HEK293 (cell line): Measurements from ENCODE around the gene GPI.

ENCODE experiments used
- EGR2 ChIP-seq: fragments of 450-650 bp; formaldehyde crosslinking; IDR thresholded peaks from 2 replicates; pipeline ENCODE4 v1.5.1; 2016; ENCODE audit warnings: low read depth, missing biosample characterization, missing genetic modification characterization
- ELK4 ChIP-seq: IDR thresholded peaks from 2 replicates; pipeline ENCODE4 v1.6.1; 2011; ENCODE audit warnings: mild to moderate bottlenecking, low read depth, low read length, borderline replicate concordance
- HOXA7 ChIP-seq: sonication (generic); formaldehyde crosslinking; IDR thresholded peaks from 2 replicates; pipeline ENCODE4 v1.8.1; 2022; ENCODE audit warnings: missing genetic modification reagents, borderline replicate concordance
- KLF1 ChIP-seq: fragments of 450-650 bp; formaldehyde crosslinking; IDR thresholded peaks from 2 replicates; pipeline ENCODE4 v1.5.1; 2016; ENCODE audit warnings: missing biosample characterization, missing genetic modification characterization
- KLF16 ChIP-seq: fragments of 450-650 bp; formaldehyde crosslinking; IDR thresholded peaks from 2 replicates; pipeline ENCODE4 v1.5.1; 2017; ENCODE audit warnings: missing biosample characterization, missing genetic modification characterization
- KLF9 ChIP-seq: fragments of 450-650 bp; formaldehyde crosslinking; IDR thresholded peaks from 2 replicates; pipeline ENCODE4 v1.5.1; 2016; ENCODE audit warnings: missing biosample characterization, missing genetic modification characterization, low read depth
- MYNN ChIP-seq: fragments of 450-650 bp; formaldehyde crosslinking; IDR thresholded peaks from 2 replicates; pipeline ENCODE4 v1.5.1; 2016; ENCODE audit warnings: missing biosample characterization, missing genetic modification characterization, borderline replicate concordance
- MZF1 ChIP-seq: fragments of 450-650 bp; formaldehyde crosslinking; IDR thresholded peaks from 2 replicates; pipeline ENCODE4 v1.5.1; 2017; ENCODE audit warnings: missing biosample characterization, missing genetic modification characterization, borderline replicate concordance
- SCRT2 ChIP-seq: fragments of 450-650 bp; formaldehyde crosslinking; IDR thresholded peaks from 2 replicates; pipeline ENCODE4 v1.5.1; 2016; ENCODE audit warnings: missing biosample characterization, missing genetic modification characterization
- SP2 ChIP-seq: fragments of 450-650 bp; formaldehyde crosslinking; IDR thresholded peaks from 2 replicates; pipeline ENCODE4 v1.5.1; 2016; ENCODE audit warnings: missing biosample characterization, missing genetic modification characterization
- TCF7L2 ChIP-seq: IDR thresholded peaks from 2 replicates; pipeline ENCODE4 v1.6.1; 2011; ENCODE audit warnings: low read depth, mild to moderate bottlenecking, inconsistent platforms, low read length, moderate library complexity, borderline replicate concordance
- WT1 ChIP-seq: fragments of 450-650 bp; formaldehyde crosslinking; IDR thresholded peaks from 2 replicates; pipeline ENCODE4 v1.5.1; 2016; ENCODE audit warnings: missing biosample characterization, missing genetic modification characterization
- ZBTB21 ChIP-seq: fragments of 450-650 bp; formaldehyde crosslinking; IDR thresholded peaks from 2 replicates; pipeline ENCODE4 v1.5.1; 2017; ENCODE audit warnings: missing biosample characterization, missing genetic modification characterization
- ZBTB44 ChIP-seq: fragments of 450-650 bp; IDR thresholded peaks from 2 replicates; pipeline ENCODE4 v1.5.1; 2018; ENCODE audit warnings: missing biosample characterization, mild to moderate bottlenecking, missing genetic modification characterization
- ZBTB7A ChIP-seq: fragments of 450-650 bp; formaldehyde crosslinking; IDR thresholded peaks from 2 replicates; pipeline ENCODE4 v1.5.1; 2016; ENCODE audit warnings: low read depth, missing biosample characterization, missing genetic modification characterization
- ZFP3 ChIP-seq: fragments of 450-650 bp; formaldehyde crosslinking; IDR thresholded peaks from 2 replicates; pipeline ENCODE4 v1.5.1; 2016; ENCODE audit warnings: low read depth, missing biosample characterization, missing genetic modification characterization
- ZNF174 ChIP-seq: fragments of 450-650 bp; formaldehyde crosslinking; IDR thresholded peaks from 2 replicates; pipeline ENCODE4 v1.5.0; 2017; ENCODE audit warnings: missing biosample characterization, mild to moderate bottlenecking, missing genetic modification characterization
- ZNF324 ChIP-seq: fragments of 450-650 bp; formaldehyde crosslinking; IDR thresholded peaks from 2 replicates; pipeline ENCODE4 v1.5.1; 2016; ENCODE audit warnings: missing biosample characterization, missing genetic modification characterization
- ZNF366 ChIP-seq: fragments of 450-650 bp; formaldehyde crosslinking; conservative IDR thresholded peaks from 2 replicates; pipeline ENCODE4 v1.5.1; 2016; ENCODE audit warnings: missing biosample characterization, missing genetic modification characterization
- ZNF394 ChIP-seq: fragments of 450-650 bp; formaldehyde crosslinking; IDR thresholded peaks from 2 replicates; pipeline ENCODE4 v1.5.1; 2016; ENCODE audit warnings: missing biosample characterization, missing genetic modification characterization, mild to moderate bottlenecking, moderate library complexity, borderline replicate concordance
- ZNF433 ChIP-seq: fragments of 450-650 bp; formaldehyde crosslinking; IDR thresholded peaks from 2 replicates; pipeline ENCODE4 v1.5.1; 2016; ENCODE audit warnings: missing biosample characterization, missing genetic modification characterization, low read depth
- ZNF514 ChIP-seq: fragments of 450-650 bp; formaldehyde crosslinking; IDR thresholded peaks from 2 replicates; pipeline ENCODE4 v1.5.1; 2016; ENCODE audit warnings: missing biosample characterization, missing genetic modification characterization
- ZNF558 ChIP-seq: fragments of 450-650 bp; formaldehyde crosslinking; IDR thresholded peaks from 2 replicates; pipeline ENCODE4 v1.5.1; 2016; ENCODE audit warnings: missing biosample characterization, missing genetic modification characterization
- ZNF580 ChIP-seq: fragments of 450-650 bp; formaldehyde crosslinking; IDR thresholded peaks from 2 replicates; pipeline ENCODE4 v1.5.1; 2016; ENCODE audit warnings: missing biosample characterization, missing genetic modification characterization
- ZNF621 ChIP-seq: fragments of 450-650 bp; formaldehyde crosslinking; IDR thresholded peaks from 2 replicates; pipeline ENCODE4 v1.5.1; 2017; ENCODE audit warnings: missing biosample characterization, missing genetic modification characterization
- ZNF639 ChIP-seq: fragments of 450-650 bp; formaldehyde crosslinking; IDR thresholded peaks from 2 replicates; pipeline ENCODE4 v1.5.1; 2016; ENCODE audit warnings: missing biosample characterization, missing genetic modification characterization
- ZNF654 ChIP-seq: fragments of 450-650 bp; formaldehyde crosslinking; IDR thresholded peaks from 2 replicates; pipeline ENCODE4 v1.5.1; 2016; ENCODE audit warnings: low read depth, missing biosample characterization, missing genetic modification characterization
- ZNF747 ChIP-seq: fragments of 450-650 bp; formaldehyde crosslinking; IDR thresholded peaks from 2 replicates; pipeline ENCODE4 v1.5.1; 2016; ENCODE audit warnings: missing biosample characterization, missing genetic modification characterization
- ZNF792 ChIP-seq: fragments of 450-650 bp; formaldehyde crosslinking; IDR thresholded peaks from 2 replicates; pipeline ENCODE4 v1.5.1; 2016; ENCODE audit warnings: missing biosample characterization, missing genetic modification characterization
- ZNF837 ChIP-seq: fragments of 450-650 bp; formaldehyde crosslinking; IDR thresholded peaks from 2 replicates; pipeline ENCODE4 v1.5.1; 2016; ENCODE audit warnings: missing biosample characterization, missing genetic modification characterization
- TF ChIP-seq, protein P1 (sequence below): fragments of 450-650 bp; IDR thresholded peaks from 2 replicates; pipeline ENCODE4 v1.5.1; 2018; ENCODE audit warnings: missing biosample characterization, missing genetic modification characterization
- TF ChIP-seq, protein P2 (sequence below): fragments of 450-650 bp; formaldehyde crosslinking; IDR thresholded peaks from 2 replicates; pipeline ENCODE4 v1.5.1; 2016; ENCODE audit warnings: missing biosample characterization, missing genetic modification characterization
- TF ChIP-seq, protein P3 (sequence below): fragments of 450-650 bp; formaldehyde crosslinking; IDR thresholded peaks from 2 replicates; pipeline ENCODE4 v1.5.1; 2017; ENCODE audit warnings: missing biosample characterization, missing genetic modification characterization

GPI gene

GRCh38 chr19:34364830-34365462 is at the start of gene GPI (continued):
- peak; percentile 53; the same call in 1 of the 2 replicates for TF ChIP-seq HOXA7 (CRISPR knock-in tag)
- peak; percentile 53; the same call in 1 of the 2 replicates for TF ChIP-seq KLF9 (tag by site-specific recombination)
- TF ChIP-seq ZNF792: no peak
- TF ChIP-seq, protein P1, sequence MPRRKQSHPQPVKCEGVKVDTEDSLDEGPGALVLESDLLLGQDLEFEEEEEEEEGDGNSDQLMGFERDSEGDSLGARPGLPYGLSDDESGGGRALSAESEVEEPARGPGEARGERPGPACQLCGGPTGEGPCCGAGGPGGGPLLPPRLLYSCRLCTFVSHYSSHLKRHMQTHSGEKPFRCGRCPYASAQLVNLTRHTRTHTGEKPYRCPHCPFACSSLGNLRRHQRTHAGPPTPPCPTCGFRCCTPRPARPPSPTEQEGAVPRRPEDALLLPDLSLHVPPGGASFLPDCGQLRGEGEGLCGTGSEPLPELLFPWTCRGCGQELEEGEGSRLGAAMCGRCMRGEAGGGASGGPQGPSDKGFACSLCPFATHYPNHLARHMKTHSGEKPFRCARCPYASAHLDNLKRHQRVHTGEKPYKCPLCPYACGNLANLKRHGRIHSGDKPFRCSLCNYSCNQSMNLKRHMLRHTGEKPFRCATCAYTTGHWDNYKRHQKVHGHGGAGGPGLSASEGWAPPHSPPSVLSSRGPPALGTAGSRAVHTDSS (tag by site-specific recombination): no peak; the same call in 1 of the 2 replicates
- TF ChIP-seq ZNF580: no peak
- TF ChIP-seq MYNN (tag by site-specific recombination): no peak
- no peak for TF ChIP-seq ZNF558 (tag by site-specific recombination)
- TF ChIP-seq ZBTB7A (tag by site-specific recombination): no peak
- TF ChIP-seq ZNF654 (tag by site-specific recombination): no peak
- no peak for TF ChIP-seq WT1 (tag by site-specific recombination)
- TF ChIP-seq ZNF366 (tag by site-specific recombination): no peak
- TF ChIP-seq ZBTB44 (tag by site-specific recombination): peak; percentile 34; the same call in 1 of the 2 replicates
- TF ChIP-seq, protein P2, sequence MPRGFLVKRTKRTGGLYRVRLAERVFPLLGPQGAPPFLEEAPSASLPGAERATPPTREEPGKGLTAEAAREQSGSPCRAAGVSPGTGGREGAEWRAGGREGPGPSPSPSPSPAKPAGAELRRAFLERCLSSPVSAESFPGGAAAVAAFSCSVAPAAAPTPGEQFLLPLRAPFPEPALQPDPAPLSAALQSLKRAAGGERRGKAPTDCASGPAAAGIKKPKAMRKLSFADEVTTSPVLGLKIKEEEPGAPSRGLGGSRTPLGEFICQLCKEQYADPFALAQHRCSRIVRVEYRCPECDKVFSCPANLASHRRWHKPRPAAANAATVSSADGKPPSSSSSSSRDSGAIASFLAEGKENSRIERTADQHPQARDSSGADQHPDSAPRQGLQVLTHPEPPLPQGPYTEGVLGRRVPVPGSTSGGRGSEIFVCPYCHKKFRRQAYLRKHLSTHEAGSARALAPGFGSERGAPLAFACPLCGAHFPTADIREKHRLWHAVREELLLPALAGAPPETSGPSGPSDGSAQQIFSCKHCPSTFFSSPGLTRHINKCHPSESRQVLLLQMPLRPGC (tag by site-specific recombination): no peak
- TF ChIP-seq ZNF174 (tag by site-specific recombination): no peak
- no peak for TF ChIP-seq ZNF639 (tag by site-specific recombination)
- TF ChIP-seq ZFP3: no peak
- TF ChIP-seq, protein P3, sequence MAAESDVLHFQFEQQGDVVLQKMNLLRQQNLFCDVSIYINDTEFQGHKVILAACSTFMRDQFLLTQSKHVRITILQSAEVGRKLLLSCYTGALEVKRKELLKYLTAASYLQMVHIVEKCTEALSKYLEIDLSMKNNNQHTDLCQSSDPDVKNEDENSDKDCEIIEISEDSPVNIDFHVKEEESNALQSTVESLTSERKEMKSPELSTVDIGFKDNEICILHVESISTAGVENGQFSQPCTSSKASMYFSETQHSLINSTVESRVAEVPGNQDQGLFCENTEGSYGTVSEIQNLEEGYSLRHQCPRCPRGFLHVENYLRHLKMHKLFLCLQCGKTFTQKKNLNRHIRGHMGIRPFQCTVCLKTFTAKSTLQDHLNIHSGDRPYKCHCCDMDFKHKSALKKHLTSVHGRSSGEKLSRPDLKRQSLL (tag by site-specific recombination): peak; percentile 52; the same call in 1 of the 2 replicates
- no peak for TF ChIP-seq ZBTB21
- TF ChIP-seq MZF1 (tag by site-specific recombination): no peak
- peak; percentile 41 for TF ChIP-seq EGR2
- TF ChIP-seq ZNF433 (tag by site-specific recombination): no peak
- no peak for TF ChIP-seq SCRT2 (tag by site-specific recombination)
- no peak for TF ChIP-seq KLF1 (tag by site-specific recombination)
- TF ChIP-seq ELK4: no peak
- TF ChIP-seq ZNF324: no peak
- TF ChIP-seq ZNF747 (tag by site-specific recombination): no peak
- no peak for TF ChIP-seq ZNF514
- peak; percentile 41 for TF ChIP-seq SP2 (tag by site-specific recombination)
- TF ChIP-seq ZNF394: no peak
- TF ChIP-seq TCF7L2: no peak
- no peak for TF ChIP-seq ZNF837 (tag by site-specific recombination)
- TF ChIP-seq KLF16 (tag by site-specific recombination): no peak; the same call in 1 of the 2 replicates
- no peak for TF ChIP-seq ZNF621 (tag by site-specific recombination)
